Loucy (cell line): ENCODE results near the gene HCAR3.
"Not testable (repeated sequence)": the region's sequence is repeated elsewhere in the genome, so short reads cannot be mapped to it uniquely, and the experiment has no call there.

Experiments
- H2AFZ ChIP-seq: fragments of 200-600 bp; sonication (generic); 2 replicates; pipeline ENCODE4 v1.6.0; 2016; ENCODE audit warnings: antibody characterized with exemption, mild to moderate bottlenecking, low read length, moderate library complexity
- H3F3A ChIP-seq: fragments of 200-600 bp; 2 replicates; pipeline ENCODE4 v1.6.0; 2016; ENCODE audit warnings: antibody characterized with exemption, low read depth, mild to moderate bottlenecking
- H3K27me3 ChIP-seq: fragments of 200-600 bp; sonication (generic); 2 replicates; pipeline ENCODE4 v1.6.1; 2014; ENCODE audit warnings: low read length, mild to moderate bottlenecking; ENCODE audit not compliant: insufficient read depth, poor library complexity, severe bottlenecking
- H3K36me3 ChIP-seq: fragments of 200-600 bp; sonication (generic); 2 replicates; pipeline ENCODE4 v1.6.1; 2016; ENCODE audit warnings: low read length; ENCODE audit not compliant: insufficient read depth
- H3K4me1 ChIP-seq: fragments of 200-600 bp; sonication (generic); 2 replicates; pipeline ENCODE4 v1.5.1; 2014; ENCODE audit warnings: low read length, mild to moderate bottlenecking; ENCODE audit not compliant: insufficient read depth, poor library complexity, severe bottlenecking
- H3K4me2 ChIP-seq: fragments of 200-600 bp; sonication (generic); 2 replicates; pipeline ENCODE4 v1.6.0; 2014; ENCODE audit warnings: antibody characterized with exemption, low read length, low read depth, mild to moderate bottlenecking; ENCODE audit not compliant: poor library complexity, severe bottlenecking
- H3K4me3 ChIP-seq: fragments of 200-600 bp; sonication (generic); 2 replicates; pipeline ENCODE4 v1.5.1; 2014; ENCODE audit warnings: low read length, mild to moderate bottlenecking, mixed read lengths; ENCODE audit not compliant: poor library complexity, severe bottlenecking
- H3K79me2 ChIP-seq: fragments of 200-600 bp; sonication (generic); 2 replicates; pipeline ENCODE4 v1.6.1; 2014; ENCODE audit warnings: low read length; ENCODE audit not compliant: insufficient read depth
- H3K9ac ChIP-seq: fragments of 200-600 bp; sonication (generic); 2 replicates; pipeline ENCODE4 v1.6.0; 2014; ENCODE audit warnings: mild to moderate bottlenecking, low read depth, low read length, moderate library complexity; ENCODE audit not compliant: poor library complexity, severe bottlenecking
- H3K9me2 ChIP-seq: fragments of 200-600 bp; sonication (generic); replicated peaks from 2 replicates; pipeline ENCODE4 v1.6.1; 2016; ENCODE audit warnings: low read depth, low read length, mixed read lengths
- H3K9me3 ChIP-seq: fragments of 200-600 bp; sonication (generic); 2 replicates; pipeline ENCODE4 v1.6.1; 2014; ENCODE audit warnings: mild to moderate bottlenecking, antibody characterized with exemption, low read length, low read depth; ENCODE audit not compliant: insufficient read depth
- H4K20me1 ChIP-seq: fragments of 200-600 bp; sonication (generic); 2 replicates; pipeline ENCODE4 v1.6.0; 2014; ENCODE audit warnings: antibody characterized with exemption, low read length, mild to moderate bottlenecking; ENCODE audit not compliant: insufficient read depth, poor library complexity, severe bottlenecking
- CTCF ChIP-seq: fragments of 200-600 bp; sonication (generic); conservative IDR thresholded peaks from 2 replicates; pipeline ENCODE4 v1.5.1; 2014; ENCODE audit warnings: mild to moderate bottlenecking, antibody characterized with exemption, low read length
- EZH2phosphoT487 ChIP-seq: fragments of 200-600 bp; IDR thresholded peaks from 2 replicates; pipeline ENCODE4 v1.6.1; 2018; ENCODE audit warnings: antibody characterized with exemption, mild to moderate bottlenecking, moderate library complexity, borderline replicate concordance

The HCAR3 gene

GRCh38 chr12:122716658-122717057 lies at the start of gene HCAR3:
TSS of gene HCAR3 (minus strand) at chr12:122716811. CDS start at chr12:122716737, 74 bp downstream.
- not testable (repeated sequence) for H3K27me3 ChIP-seq, H3K4me3 ChIP-seq, H3F3A ChIP-seq, H3K9ac ChIP-seq, H4K20me1 ChIP-seq, H3K36me3 ChIP-seq, H3K9me3 ChIP-seq, H3K4me2 ChIP-seq, H2AFZ ChIP-seq, H3K79me2 ChIP-seq, H3K9me2 ChIP-seq, H3K4me1 ChIP-seq

- H3K79me2 ChIP-seq = peaks cover 85% of the 10 kb centered on the region
- peaks cover 37% of the 10 kb centered on the region; the same call in 1 of the 2 replicates for H3K36me3 ChIP-seq
- no peaks in the 10 kb centered on the region for H3K27me3 ChIP-seq
- H2AFZ ChIP-seq = no peak overlapping the region
- H4K20me1 ChIP-seq = peaks cover 54% of the 10 kb centered on the region
- H3F3A ChIP-seq = no peaks in the 10 kb centered on the region
- TF ChIP-seq CTCF = no peak
- no peak for TF ChIP-seq EZH2phosphoT487
- H3K4me3 ChIP-seq = no peak overlapping the region
- H3K4me2 ChIP-seq = peak overlapping the region; percentile 38
- no peak overlapping the region for H3K9ac ChIP-seq
- H3K4me1 ChIP-seq = peaks cover 41% of the 10 kb centered on the region
- no peaks in the 10 kb centered on the region for H3K9me3 ChIP-seq
- H3K9me2 ChIP-seq = no peaks in the 10 kb centered on the region
These were observed 41.0 kb upstream of the HCAR3 start for GRCh38 chr12:122757568-122757967.

DNA sequence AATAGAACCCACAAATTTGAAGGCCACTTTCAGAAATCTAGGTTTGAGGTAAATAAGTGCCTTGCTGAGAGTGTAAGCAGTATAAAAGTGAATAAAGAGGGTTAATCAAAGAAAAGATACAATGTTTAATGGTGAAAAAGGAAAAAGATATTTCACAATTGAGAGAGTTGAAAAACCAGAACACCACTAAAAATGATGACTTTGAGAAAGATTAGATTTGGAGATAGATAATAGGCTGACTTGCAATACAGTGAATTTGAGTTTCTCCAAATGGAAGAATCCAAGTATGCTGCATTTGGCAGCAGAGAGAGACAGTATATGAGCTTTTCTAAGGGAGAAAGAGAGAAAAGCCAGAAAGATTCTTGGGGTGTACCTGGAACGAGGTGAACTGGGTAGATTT lies 38.2 kb upstream of the HCAR3 start:
- no peaks in the 10 kb centered on the region for H3K27me3 ChIP-seq
- peaks cover 66% of the 10 kb centered on the region for H3K79me2 ChIP-seq
- peak overlapping the region; percentile 93 for H3K9ac ChIP-seq
- H3F3A ChIP-seq = no peaks in the 10 kb centered on the region
- TF ChIP-seq EZH2phosphoT487 (no peak), CTCF (no peak)
- H3K4me2 ChIP-seq = peak overlapping the region; percentile 89
- no peak overlapping the region for H2AFZ ChIP-seq
- no peaks in the 10 kb centered on the region for H3K9me2 ChIP-seq
- H3K4me3 ChIP-seq = peak overlapping the region; percentile 6
- H3K9me3 ChIP-seq = no peaks in the 10 kb centered on the region
- peaks cover 36% of the 10 kb centered on the region for H4K20me1 ChIP-seq
- H3K36me3 ChIP-seq = peaks cover 28% of the 10 kb centered on the region; the same call in 1 of the 2 replicates
- H3K4me1 ChIP-seq = peaks cover 34% of the 10 kb centered on the region

- H3K79me2 ChIP-seq = peaks cover 53% of the 10 kb centered on the region
- peak overlapping the region; percentile 80 for H2AFZ ChIP-seq
These were observed 36.7 kb upstream of the HCAR3 start for GRCh38 chr12:122753319-122753650.

More at GRCh38 chr12:122753319-122753650, 36.7 kb upstream of the HCAR3 start:
- Histone ChIP-seq H3K9me3 (no peaks in the 10 kb centered on the region), H3K9me2 (no peaks in the 10 kb centered on the region), H3K9ac (peak overlapping the region; percentile 93), H3F3A (no peaks in the 10 kb centered on the region), H3K4me3 (peak overlapping the region; percentile 92), H3K4me1 (peaks cover 32% of the 10 kb centered on the region), H4K20me1 (peaks cover 32% of the 10 kb centered on the region), H3K27me3 (no peaks in the 10 kb centered on the region), H3K4me2 (peak overlapping the region; percentile 89), H3K36me3 (peaks cover 18% of the 10 kb centered on the region; the same call in 1 of the 2 replicates)
- TF ChIP-seq CTCF (no peak), EZH2phosphoT487 (no peak)
